SU-DHL-6 (cell line): ENCODE data around the gene C15orf62.

ENCODE experiments used
- EZH2phosphoT487 ChIP-seq: fragments of 200-600 bp; sonication (generic), shearing (Covaris generic); conservative IDR thresholded peaks from 2 replicates; pipeline ENCODE4 v1.6.1; 2018; ENCODE audit warnings: mild to moderate bottlenecking, antibody characterized with exemption, low read length, moderate library complexity, mixed read lengths
- TF ChIP-seq, protein P1 (sequence below): fragments of 200-600 bp; sonication (generic); IDR thresholded peaks from one replicate; pipeline ENCODE4 v1.5.1; 2017; ENCODE audit warnings: antibody characterized with exemption, mild to moderate bottlenecking, low read length, moderate library complexity; ENCODE audit not compliant: insufficient read depth, poor library complexity, severe bottlenecking

DNA sequence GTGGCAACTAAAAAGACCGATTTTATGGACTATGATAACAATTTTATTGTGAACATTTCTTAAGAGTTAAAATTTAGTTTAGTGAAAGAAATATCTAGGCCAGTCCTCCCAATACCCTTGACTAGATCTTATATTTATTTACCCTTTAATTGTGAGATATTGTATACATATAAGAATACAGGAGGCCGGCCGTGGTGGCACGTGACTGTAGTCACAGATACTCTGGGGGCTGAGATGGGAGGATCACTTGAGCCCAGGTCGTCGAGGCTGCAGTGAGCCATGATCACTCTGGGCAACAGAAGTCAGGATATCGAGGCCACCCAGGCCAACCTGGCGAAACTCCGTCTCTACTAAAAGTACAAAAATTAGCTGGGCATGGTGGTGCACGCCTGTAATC, 14.0 kb upstream of the C15orf62 start:
- TF ChIP-seq, protein P1, sequence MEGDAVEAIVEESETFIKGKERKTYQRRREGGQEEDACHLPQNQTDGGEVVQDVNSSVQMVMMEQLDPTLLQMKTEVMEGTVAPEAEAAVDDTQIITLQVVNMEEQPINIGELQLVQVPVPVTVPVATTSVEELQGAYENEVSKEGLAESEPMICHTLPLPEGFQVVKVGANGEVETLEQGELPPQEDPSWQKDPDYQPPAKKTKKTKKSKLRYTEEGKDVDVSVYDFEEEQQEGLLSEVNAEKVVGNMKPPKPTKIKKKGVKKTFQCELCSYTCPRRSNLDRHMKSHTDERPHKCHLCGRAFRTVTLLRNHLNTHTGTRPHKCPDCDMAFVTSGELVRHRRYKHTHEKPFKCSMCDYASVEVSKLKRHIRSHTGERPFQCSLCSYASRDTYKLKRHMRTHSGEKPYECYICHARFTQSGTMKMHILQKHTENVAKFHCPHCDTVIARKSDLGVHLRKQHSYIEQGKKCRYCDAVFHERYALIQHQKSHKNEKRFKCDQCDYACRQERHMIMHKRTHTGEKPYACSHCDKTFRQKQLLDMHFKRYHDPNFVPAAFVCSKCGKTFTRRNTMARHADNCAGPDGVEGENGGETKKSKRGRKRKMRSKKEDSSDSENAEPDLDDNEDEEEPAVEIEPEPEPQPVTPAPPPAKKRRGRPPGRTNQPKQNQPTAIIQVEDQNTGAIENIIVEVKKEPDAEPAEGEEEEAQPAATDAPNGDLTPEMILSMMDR = no peak
- TF ChIP-seq EZH2phosphoT487 = no peak
